Ovary (tissue), 10 donors: Measurements from ENCODE around the gene HAVCR2. TPM values are rescaled to one million over a fixed set of nuclear protein-coding genes. Genes with fewer than 3 reads are reported as not detected.

Experiments
- DNase-seq, 5 donors: peaks; one replicate each; pipeline ENCODE4 v3.0.0-alpha.2; 2019 to 2020
- H3K27ac ChIP-seq, 2 donors: fragments of 200-600 bp; one replicate each; pipeline versions ENCODE4 v1.5.1 to v1.8.0; 2019 to 2022
- H3K27me3 ChIP-seq: fragments of 200-600 bp; one replicate; pipeline ENCODE4 v1.8.0; 2022
- H3K36me3 ChIP-seq: fragments of 200-600 bp; sonication (generic); one replicate; pipeline ENCODE4 v1.5.1; 2019
- H3K4me1 ChIP-seq: one replicate; pipeline ENCODE4 v1.8.1; 2013; ENCODE audit warnings: mild to moderate bottlenecking, moderate library complexity; ENCODE audit not compliant: insufficient read depth
- H3K4me3 ChIP-seq: fragments of 200-600 bp; sonication (generic); one replicate; pipeline ENCODE4 v1.5.1; 2017
- H3K9me3 ChIP-seq, 2 donors: fragments of 200-600 bp in 1 of 2; sonication (generic) in 1 of 2; one replicate each; pipeline versions ENCODE4 v1.5.1 to v1.8.1; 2013 to 2019; ENCODE audit warnings: mild to moderate bottlenecking in 1 of 2, moderate library complexity in 1 of 2
- EP300 ChIP-seq: sonication (generic); formaldehyde crosslinking; IDR thresholded peaks from one replicate; pipeline ENCODE4 v1.6.1; 2017; ENCODE audit warnings: antibody characterized with exemption
- POLR2A ChIP-seq: fragments of 450-650 bp; IDR thresholded peaks from one replicate; pipeline ENCODE4 v1.6.1; 2017; ENCODE audit warnings: antibody characterized with exemption, mild to moderate bottlenecking, moderate library complexity
- WGBS, 3 donors: extraction: QIAGEN DNeasy Blood & Tissue Kit in 1 of 3; methylation state at CpG; one replicate each; pipeline versions ENCODE4 v1.1.5 to v1.1.7; 2013 to 2017; 5-methylcytosine and 5-hydroxymethylcytosine counted together
- intact Hi-C, 4 donors: fragments of 100-400 bp; cut with DNase I; formaldehyde crosslinking; loops; one replicate each; pipeline versions ENCODE4 v1.11.0 to v1.15.1; 2022 to 2023
- long read RNA-seq, 3 donors: library from polyadenylated mRNA in 2 of 3; unstranded in 2 of 3; transcript quantifications; one replicate each; pipeline ENCODE4 v2.0.0 and lab custom pipeline, GENCODE V29; 2021 to 2026
- polyA plus RNA-seq, 2 donors: library from polyadenylated mRNA; stranded (reverse); fragments of 200-250 nt in 1 of 2; fragments of 350-450 nt in 1 of 2; fragmentation: Illumina TruSeq in 1 of 2; extraction: RNeasy Lipid Tissue Mini Kit (QIAGEN cat#74804) in 1 of 2; gene quantifications; one replicate each; pipeline ENCODE4 v1.2.3, GENCODE V29; 2013 to 2014
- total RNA-seq, 7 donors: library from RNA; depleted of rRNA in 2 of 7; stranded (reverse); fragments of >200 nt in 2 of 7; fragmentation: NEBNext Ultra II Directional in 3 of 7; extraction: Animal tissue kit (Norgen Biotek cat#: 25700) in 3 of 7; gene quantifications; one replicate each; pipeline versions ENCODE4 v1.1.0 to v1.2.4, GENCODE V29; 2016 to 2023
- TF ChIP-seq, protein P1 (sequence below), 3 donors: fragments of 450-650 bp in 2 of 3; fragments of 200-600 bp in 1 of 3; IDR thresholded peaks; one replicate each; pipeline versions ENCODE4 v1.5.1 to v1.8.0; 2016 to 2022; ENCODE audit warnings: antibody characterized with exemption in 3 of 3, mild to moderate bottlenecking in 1 of 3
- donor health status: DM: no; HTN: no; CAD: no; lungs with moderate emphysema.
- donor health status: DM: no; HTN: no; CAD: no.
- donor health status: Bipolar disorder and iron deficiency.
- donor health status: DM: yes; HTN: yes; CAD: no.
- donor health status: DM: no; HTN: no; CAD: no.
- donor health status: DM: yes; HTN: yes; CAD: no.

HAVCR2 gene
- total RNA-seq (1 to 10 TPM; 1.3 to 8.8 (median 2.9) TPM), polyA plus RNA-seq (10 to 100 TPM in 1 of 2 donors, 1 to 10 TPM in 1; 1.6 to 12.0 TPM)
- long read RNA-seq, donor 1, partial matches to known transcripts: 2 of 5 reads
- long read RNA-seq, donor 1, other reads (novel, unspliced or antisense): 0 of 5 reads
- long read RNA-seq, donor 2, partial matches to known transcripts: 0 of 3 reads
- long read RNA-seq, donor 2, other reads (novel, unspliced or antisense): 0 of 3 reads
- long read RNA-seq, donor 3, partial matches to known transcripts: 2 of 7 reads
- long read RNA-seq, donor 3, other reads (novel, unspliced or antisense): 1 of 7 reads

DNA sequence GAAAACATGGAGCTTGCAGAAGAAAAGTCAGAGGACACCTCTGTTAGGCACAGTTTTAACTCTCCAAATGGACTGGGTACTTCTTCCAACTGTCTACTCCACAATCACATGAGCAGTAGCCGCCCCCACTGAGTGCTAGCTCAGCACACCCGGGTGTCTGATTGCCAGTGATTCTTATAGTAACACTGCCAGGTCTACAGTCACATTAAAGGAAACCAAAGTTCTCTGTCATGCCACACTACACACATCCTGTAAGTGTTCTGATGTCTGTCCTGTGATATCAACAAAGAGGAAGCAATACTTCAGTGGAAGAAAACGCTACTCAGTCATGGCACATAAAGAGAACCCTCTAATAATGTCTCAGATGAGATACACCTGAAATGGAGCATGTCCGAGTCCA lies at the start of gene HAVCR2:
Gene HAVCR2 (minus strand): TSS at position 69 of the 400 bp plus-strand sequence. CDS start 61 bp downstream, at position 8.
- Histone ChIP-seq H3K4me1 (no peaks in the 10 kb centered on the region), H3K27me3 (no peaks in the 10 kb centered on the region), H3K9me3 (no peaks in the 10 kb centered on the region), H3K36me3 (no peaks in the 10 kb centered on the region), H3K27ac (no peak within 1 kb of the TSS), H3K4me3 (no peak within 1 kb of the TSS)
- TF ChIP-seq EP300 (no peak), POLR2A (no peak)
- TF ChIP-seq, protein P1, sequence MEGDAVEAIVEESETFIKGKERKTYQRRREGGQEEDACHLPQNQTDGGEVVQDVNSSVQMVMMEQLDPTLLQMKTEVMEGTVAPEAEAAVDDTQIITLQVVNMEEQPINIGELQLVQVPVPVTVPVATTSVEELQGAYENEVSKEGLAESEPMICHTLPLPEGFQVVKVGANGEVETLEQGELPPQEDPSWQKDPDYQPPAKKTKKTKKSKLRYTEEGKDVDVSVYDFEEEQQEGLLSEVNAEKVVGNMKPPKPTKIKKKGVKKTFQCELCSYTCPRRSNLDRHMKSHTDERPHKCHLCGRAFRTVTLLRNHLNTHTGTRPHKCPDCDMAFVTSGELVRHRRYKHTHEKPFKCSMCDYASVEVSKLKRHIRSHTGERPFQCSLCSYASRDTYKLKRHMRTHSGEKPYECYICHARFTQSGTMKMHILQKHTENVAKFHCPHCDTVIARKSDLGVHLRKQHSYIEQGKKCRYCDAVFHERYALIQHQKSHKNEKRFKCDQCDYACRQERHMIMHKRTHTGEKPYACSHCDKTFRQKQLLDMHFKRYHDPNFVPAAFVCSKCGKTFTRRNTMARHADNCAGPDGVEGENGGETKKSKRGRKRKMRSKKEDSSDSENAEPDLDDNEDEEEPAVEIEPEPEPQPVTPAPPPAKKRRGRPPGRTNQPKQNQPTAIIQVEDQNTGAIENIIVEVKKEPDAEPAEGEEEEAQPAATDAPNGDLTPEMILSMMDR (IDR thresholded peaks at IDR 0.05): no peak
- WGBS, 3 donors: 76 to 84% (median 84%) methylated on average over 4 of the region's 4 CpGs
- intact Hi-C loops: no loop called here
- no peak for DNase-seq

DNA sequence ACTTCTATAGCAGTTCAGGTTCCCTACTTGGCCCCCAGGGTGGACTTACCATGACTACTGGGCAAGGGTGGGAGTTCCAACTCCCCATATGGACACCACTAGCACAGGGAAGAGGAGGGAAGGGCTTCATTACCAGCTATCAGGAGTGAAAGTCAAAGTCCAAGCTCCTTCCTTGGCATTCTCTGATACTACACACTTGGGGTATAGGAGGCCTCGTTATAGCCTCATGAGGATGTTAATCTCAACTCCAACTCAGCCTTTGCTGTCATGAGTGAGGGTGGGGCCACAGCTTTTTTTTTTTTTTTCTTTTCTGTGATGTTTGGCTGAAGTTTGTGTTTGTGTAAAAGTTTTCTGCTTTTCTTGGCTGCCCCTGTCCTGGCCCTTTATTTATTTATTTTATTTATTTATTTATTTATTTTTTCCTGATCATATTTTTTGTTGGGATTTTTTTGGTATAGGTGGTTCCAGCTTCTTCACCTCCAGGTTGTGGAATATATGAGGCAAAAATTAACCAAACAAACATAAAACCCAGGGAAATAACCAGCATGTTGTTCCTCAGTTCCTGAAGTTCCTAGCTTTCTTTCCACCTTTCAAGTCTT lies 48.5 kb upstream of the HAVCR2 start:
- no peaks in the 10 kb centered on the region for H3K4me1 ChIP-seq
- no peak overlapping the region for H3K27ac ChIP-seq
- no peaks in the 10 kb centered on the region for H3K27me3 ChIP-seq
- no peaks in the 10 kb centered on the region for H3K9me3 ChIP-seq
- no peak for DNase-seq
- no peaks in the 10 kb centered on the region for H3K36me3 ChIP-seq
- no peak overlapping the region for H3K4me3 ChIP-seq
- WGBS, 3 donors: 32 to 66% (median 54%) methylated on average over 1 of the region's 1 CpG
- TF ChIP-seq, protein P1 (IDR thresholded peaks at IDR 0.05): no peak
- TF ChIP-seq EP300 (no peak), POLR2A (no peak)
- intact Hi-C loops: no loop called here

DNA sequence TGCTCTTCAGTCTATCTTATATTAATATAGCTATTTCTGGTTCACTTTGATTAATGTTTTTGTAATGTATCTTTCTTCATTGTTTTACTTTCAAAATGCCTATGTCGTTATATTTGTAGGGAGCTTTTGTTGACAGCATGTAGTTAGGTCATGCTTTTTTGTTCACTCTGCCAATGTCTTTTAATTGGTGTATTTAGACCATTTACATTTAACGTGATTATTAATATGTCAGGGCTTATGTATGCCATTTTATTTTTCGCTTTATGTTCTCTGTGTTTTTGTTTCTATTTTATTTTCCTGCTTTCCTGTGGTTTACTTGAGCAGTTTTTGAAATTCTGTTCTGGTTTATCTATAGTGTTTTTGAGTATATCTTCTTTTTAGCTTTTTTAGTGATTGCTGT lies 46.5 kb upstream of the HAVCR2 start:
- no peaks in the 10 kb centered on the region for H3K9me3 ChIP-seq
- intact Hi-C loops: no loop called here
- 77 to 85% (median 84%) methylated on average over 3 of the region's 3 CpGs for WGBS, 3 donors
- DNase-seq: no peak
- H3K4me1 ChIP-seq: no peaks in the 10 kb centered on the region
- TF ChIP-seq POLR2A (no peak), EP300 (no peak)
- TF ChIP-seq, protein P1 (IDR thresholded peaks at IDR 0.05): no peak
- H3K36me3 ChIP-seq: no peaks in the 10 kb centered on the region
- no peak overlapping the region for H3K27ac ChIP-seq
- H3K4me3 ChIP-seq: no peak overlapping the region
- H3K27me3 ChIP-seq: no peaks in the 10 kb centered on the region

DNA sequence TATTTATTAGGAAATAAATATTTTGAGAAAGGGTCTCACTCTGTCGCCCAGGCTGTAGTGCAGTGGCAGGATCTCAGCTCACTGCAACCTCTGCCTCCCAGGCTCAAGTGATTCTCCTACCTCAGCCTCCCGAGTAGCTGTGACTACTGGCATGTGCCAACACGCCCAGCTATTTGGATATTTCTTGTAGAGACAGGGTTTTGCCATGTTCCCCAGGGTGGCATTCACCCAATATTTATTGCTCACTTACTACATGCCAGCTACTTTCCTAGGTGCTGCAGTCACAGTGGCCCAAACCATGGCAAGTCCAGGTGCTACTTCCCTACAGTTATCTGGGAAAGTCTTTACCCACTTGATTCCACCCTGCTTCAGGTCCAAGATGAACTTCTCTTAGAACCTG lies 42.2 kb upstream of the HAVCR2 start:
- Histone ChIP-seq H3K9me3 (no peaks in the 10 kb centered on the region), H3K36me3 (no peaks in the 10 kb centered on the region), H3K27me3 (no peaks in the 10 kb centered on the region), H3K4me3 (no peak overlapping the region), H3K27ac (no peak overlapping the region), H3K4me1 (no peaks in the 10 kb centered on the region)
- TF ChIP-seq, protein P1 (IDR thresholded peaks at IDR 0.05): no peak
- TF ChIP-seq EP300: no peak
- TF ChIP-seq POLR2A: no peak
- 82 to 85% (median 83%) methylated on average over 3 of the region's 3 CpGs for WGBS, 3 donors
- intact Hi-C loops: no loop called here
- no peak for DNase-seq
